Endometrium (tissue), 2 donors: ENCODE measurements around the gene RHPN2.
A peak's percentile ranks its signal among the peaks of the same experiment; 100 is the strongest.
"Not testable (repeated sequence)": the region's sequence is repeated elsewhere in the genome, so short reads cannot be mapped to it uniquely, and the experiment has no call there.

Experiments used
- FAIRE-seq: peaks from 2 replicates; lab custom pipeline; 2012; peaks lifted over from hg19 to GRCh38; lab: Jason Lieb, UNC
- donor health status: control.
- donor health status: control.

The RHPN2 gene

DNA sequence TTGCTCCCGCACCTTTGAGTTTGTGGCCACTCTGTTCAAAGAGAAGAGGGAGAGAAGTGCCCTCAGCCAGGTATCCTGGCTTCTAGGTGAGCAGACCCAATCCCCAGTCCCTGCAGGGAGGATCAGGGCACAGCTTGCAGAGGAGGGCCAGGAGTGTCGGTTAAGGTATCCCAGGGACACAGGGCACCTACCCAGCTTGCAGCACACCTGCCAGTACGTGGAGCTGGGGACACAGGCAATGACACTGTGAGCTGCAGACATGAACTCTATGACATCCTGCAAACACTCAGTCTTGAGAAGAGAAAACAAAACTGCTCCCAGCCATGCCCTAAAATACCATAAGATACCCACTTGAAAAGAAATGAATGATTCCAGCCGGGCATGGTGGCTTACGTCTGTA lies 38.1 kb downstream of the RHPN2 start:
- FAIRE-seq = not testable (repeated sequence)

GRCh38 chr19:33025468-33026238 lies 39.0 kb downstream of the RHPN2 start:
- peak; percentile 73 for FAIRE-seq

GRCh38 chr19:33024398-33024797 lies 40.3 kb downstream of the RHPN2 start:
- no peak for FAIRE-seq

DNA sequence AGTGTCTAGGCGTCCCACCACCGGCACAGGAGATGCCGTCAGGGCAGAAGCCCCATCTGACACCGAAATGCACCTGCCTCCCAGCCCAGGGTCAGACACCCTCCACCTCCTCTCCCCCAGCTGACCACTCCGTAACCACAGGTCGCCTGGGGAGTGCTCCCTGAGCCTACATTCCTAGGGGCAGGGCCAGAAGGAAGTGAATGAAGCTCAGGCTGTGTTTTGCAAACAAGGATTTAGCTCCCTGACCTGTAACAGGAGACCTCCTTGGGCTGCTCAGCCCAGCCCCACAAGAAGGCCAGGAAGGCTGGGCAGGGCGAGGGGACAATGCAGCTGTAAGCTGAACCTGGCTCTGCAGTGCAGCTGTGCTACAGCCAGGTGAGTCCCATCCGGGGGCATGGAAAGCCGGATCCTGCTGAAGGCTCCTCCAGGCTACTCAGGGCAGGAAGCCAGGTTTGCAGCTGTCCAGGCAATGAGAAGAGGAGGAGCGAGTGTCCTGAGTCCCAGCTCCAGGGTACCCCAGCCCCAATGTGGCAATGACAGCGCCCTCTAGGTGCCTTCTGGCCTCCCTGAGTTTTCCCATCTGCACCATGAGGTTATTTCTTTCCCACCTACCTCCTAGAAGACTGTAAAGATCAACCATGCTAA lies 42.1 kb downstream of the RHPN2 start:
- FAIRE-seq = no peak

GRCh38 chr19:33010891-33011290 lies 53.8 kb downstream of the RHPN2 start:
- not testable (repeated sequence) for FAIRE-seq

- no peak for FAIRE-seq
These were observed 56.0 kb downstream of the RHPN2 start for GRCh38 chr19:33008738-33009137.

GRCh38 chr19:33005440-33005839 lies 59.2 kb downstream of the RHPN2 start:
- FAIRE-seq = no peak

- FAIRE-seq = not testable (repeated sequence)
These were observed 61.2 kb downstream of the RHPN2 start for GRCh38 chr19:33003424-33004024.

- FAIRE-seq = not testable (repeated sequence)
These were observed 62.4 kb downstream of the RHPN2 start for GRCh38 chr19:33002126-33002865.

DNA sequence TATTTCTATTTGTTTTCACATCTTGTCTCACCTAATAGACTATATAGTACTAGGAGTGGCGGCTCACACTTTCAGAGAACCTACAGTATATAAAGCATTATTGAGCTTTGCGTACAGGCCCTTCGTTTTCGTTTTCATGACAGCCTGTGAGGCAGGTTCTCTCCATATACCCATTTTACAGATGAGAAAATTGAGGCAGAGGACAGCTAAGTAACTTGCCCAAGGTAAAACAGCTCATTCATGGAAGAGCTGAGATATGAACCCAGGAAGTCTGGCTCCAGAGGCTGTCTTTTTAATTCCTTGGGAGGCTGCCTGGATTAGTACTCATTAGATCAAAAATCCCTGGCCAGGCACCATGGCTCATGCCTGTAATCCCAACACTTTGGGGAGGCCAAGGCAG lies 63.8 kb downstream of the RHPN2 start:
- FAIRE-seq = no peak

- no peak for FAIRE-seq
These were observed 64.2 kb downstream of the RHPN2 start for GRCh38 chr19:33000510-33000909.

DNA sequence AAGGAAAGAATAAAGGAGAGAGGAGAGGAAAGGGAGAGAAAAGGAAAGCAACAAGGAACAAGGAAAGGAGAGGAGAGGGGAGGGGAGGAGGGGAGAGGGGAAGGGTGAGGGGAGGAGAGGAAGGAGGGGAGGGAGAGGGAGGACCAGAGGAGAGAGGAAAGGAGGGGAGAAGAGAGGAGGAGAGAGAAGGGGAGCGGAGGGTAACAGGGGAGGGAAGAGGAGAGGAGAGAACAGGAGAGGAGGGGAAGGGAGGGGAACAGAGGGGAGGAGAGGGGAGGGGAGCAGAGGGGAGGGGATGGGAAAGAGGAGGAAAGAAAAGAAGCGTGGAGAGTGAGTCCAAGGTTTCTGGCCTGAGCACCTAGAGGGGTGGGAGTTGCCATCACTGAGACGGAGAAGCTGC lies 66.0 kb downstream of the RHPN2 start:
- no peak for FAIRE-seq

- FAIRE-seq = no peak
These were observed 66.9 kb downstream of the RHPN2 start for GRCh38 chr19:32997716-32998355.

GRCh38 chr19:32997061-32997464 lies 67.6 kb downstream of the RHPN2 start:
- FAIRE-seq = not testable (repeated sequence)

- not testable (repeated sequence) for FAIRE-seq
These were observed 68.7 kb downstream of the RHPN2 start for GRCh38 chr19:32995966-32996365.

GRCh38 chr19:32988724-32989123 lies 76.0 kb downstream of the RHPN2 start:
- no peak for FAIRE-seq

GRCh38 chr19:32988254-32988653 lies 76.4 kb downstream of the RHPN2 start:
- FAIRE-seq = not testable (repeated sequence)

GRCh38 chr19:32982488-32982887 lies 82.2 kb downstream of the RHPN2 start:
- FAIRE-seq = not testable (repeated sequence)

DNA sequence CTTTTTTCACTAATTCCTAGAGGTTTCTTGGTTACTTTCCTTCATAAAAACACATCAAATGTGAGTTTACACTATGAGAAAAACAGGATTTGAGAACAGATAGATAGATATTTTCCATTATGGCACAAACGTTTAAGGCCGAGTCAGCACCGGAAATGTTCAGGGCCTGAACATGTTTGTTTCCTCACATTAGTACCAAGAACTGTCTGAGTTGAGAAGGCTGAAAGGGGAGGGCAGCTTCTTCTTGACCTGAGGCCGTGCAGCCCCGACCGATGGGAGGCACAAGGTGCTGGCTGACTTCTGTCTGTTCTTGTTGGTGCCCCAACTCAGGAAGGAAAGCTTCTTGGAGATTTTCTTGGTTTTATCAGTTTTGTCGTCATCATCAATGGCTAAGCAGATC lies 84.9 kb downstream of the RHPN2 start:
- FAIRE-seq = not testable (repeated sequence)

GRCh38 chr19:32977813-32978212 lies 86.9 kb downstream of the RHPN2 start:
- not testable (repeated sequence) for FAIRE-seq

DNA sequence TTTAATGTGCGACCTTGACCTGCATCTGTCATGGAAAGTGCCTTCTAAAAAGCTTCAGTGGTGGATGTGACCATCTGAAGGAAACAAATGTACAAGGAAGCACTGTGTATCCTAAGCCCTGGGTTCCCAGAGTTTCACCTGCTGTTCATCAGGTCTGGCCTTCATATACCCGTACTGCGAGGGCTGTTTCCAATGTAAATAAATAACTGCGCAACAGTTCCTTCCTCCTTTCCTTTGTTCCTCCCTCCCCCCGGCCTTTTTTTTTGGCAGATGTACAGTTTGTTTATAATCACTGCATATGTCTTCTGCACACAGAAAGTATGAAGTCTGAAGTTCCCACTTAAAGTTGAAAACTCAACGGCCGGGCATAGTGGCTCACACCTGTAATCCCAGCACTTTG lies 87.4 kb downstream of the RHPN2 start:
- no peak for FAIRE-seq

- FAIRE-seq = no peak
These were observed 88.4 kb downstream of the RHPN2 start for GRCh38 chr19:32976223-32976805.
